Liver (tissue), 3 donors: ENCODE measurements around the gene AKAP10.

ENCODE experiments used
- ATF3 ChIP-seq: IDR thresholded peaks from 2 replicates; pipeline ENCODE4 v1.6.1; 2016; ENCODE audit warnings: antibody characterized with exemption
- CTCF ChIP-seq: fragments of 150-350 bp; IDR thresholded peaks from 2 replicates; pipeline ENCODE4 v1.5.1; 2017; ENCODE audit warnings: improper control_type of control experiment, low read depth, low read length; ENCODE audit not compliant: missing input control
- HNF4A ChIP-seq, 2 donors: conservative IDR thresholded peaks; 2 replicates each; pipeline ENCODE4 v1.6.1; 2016; ENCODE audit warnings: antibody characterized with exemption in 2 of 2, mild to moderate bottlenecking in 2 of 2
- HNF4G ChIP-seq: IDR thresholded peaks from 2 replicates; pipeline ENCODE4 v1.6.1; 2016; ENCODE audit warnings: antibody characterized with exemption
- JUND ChIP-seq, 2 donors: IDR thresholded peaks; 2 replicates each; pipeline ENCODE4 v1.6.1; 2016; ENCODE audit warnings: antibody characterized with exemption in 2 of 2
- NR2F2 ChIP-seq: IDR thresholded peaks from 2 replicates; pipeline ENCODE4 v1.6.1; 2016; ENCODE audit warnings: antibody characterized with exemption
- RAD21 ChIP-seq, 2 donors: IDR thresholded peaks; 2 replicates each; pipeline ENCODE4 v1.6.1; 2016; ENCODE audit warnings: antibody characterized with exemption in 2 of 2, mild to moderate bottlenecking in 2 of 2
- YY1 ChIP-seq: IDR thresholded peaks from 2 replicates; pipeline ENCODE4 v1.6.1; 2016; ENCODE audit warnings: antibody characterized with exemption, mild to moderate bottlenecking
- ZBTB33 ChIP-seq: IDR thresholded peaks from 2 replicates; pipeline ENCODE4 v1.6.1; 2016; ENCODE audit warnings: antibody characterized with exemption
- donor health status: healthy.
- donor health status: healthy.

- TF ChIP-seq CTCF = no peak
- no peak for TF ChIP-seq HNF4A (conservative IDR thresholded peaks at IDR 0.05)
- TF ChIP-seq YY1 = no peak
- no peak for TF ChIP-seq ZBTB33
- TF ChIP-seq ATF3 = no peak
- no peak for TF ChIP-seq HNF4G
- no peak for TF ChIP-seq JUND (IDR thresholded peaks at IDR 0.05)
- TF ChIP-seq RAD21 (IDR thresholded peaks at IDR 0.05) = no peak
- TF ChIP-seq NR2F2 = no peak
Observed at GRCh38 chr17:19900809-19901208, 76.8 kb downstream of the AKAP10 start.
